ENCODE measurements around the gene PFKFB3.
A peak's percentile ranks its signal among the peaks of the same experiment; 100 is the strongest.
"Not testable (repeated sequence)": the region's sequence is repeated elsewhere in the genome, so short reads cannot be mapped to it uniquely, and the experiment has no call there.

The PFKFB3 gene

DNA sequence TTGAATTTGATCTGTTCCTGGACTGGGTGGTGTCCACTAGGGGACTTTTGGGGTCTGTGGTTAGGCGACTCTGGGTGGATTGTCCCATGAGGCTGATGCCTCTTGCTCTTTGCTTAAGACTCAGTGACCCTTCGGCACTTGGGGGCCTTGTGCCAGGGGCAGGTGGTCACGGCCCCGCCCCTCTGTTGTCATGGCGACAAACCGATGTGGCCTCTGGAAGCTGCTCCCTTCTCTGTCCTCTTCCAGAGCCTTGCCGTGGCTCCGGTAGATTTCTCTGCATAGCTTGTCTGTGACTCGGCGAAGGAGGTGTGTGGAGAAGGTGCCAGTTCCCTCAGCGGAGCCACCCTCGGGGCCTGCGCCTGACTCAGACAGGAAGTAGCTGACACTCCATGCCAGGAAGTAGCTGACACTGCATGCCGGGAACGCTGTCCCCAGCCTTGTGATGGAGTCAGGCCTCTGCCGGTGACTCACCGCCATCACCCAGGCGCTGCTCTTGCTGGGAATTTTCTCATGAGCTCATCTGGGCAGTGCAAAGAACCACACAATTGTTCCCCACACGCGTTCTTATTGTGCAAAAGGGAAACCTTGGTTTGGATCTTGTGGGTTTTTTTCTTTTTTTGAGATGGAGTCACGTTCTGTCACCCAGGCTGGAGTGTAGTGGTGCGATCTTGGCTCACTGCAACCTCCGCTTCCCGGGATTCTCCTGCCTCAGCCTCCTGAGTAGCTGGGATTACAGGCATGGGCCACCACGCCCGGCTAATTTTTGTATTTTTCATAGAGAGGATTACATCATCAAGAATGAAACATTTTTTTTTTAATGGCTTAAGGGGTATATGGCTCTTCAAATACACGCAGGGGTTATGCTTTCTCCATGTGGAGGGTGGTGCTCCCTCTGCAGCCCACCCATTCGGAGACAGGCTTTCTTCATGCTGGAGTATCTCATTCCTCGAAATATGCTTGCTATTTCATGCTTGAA, 72.6 kb downstream of the PFKFB3 start:
- DNase-seq, result peak; percentile 51

DNA sequence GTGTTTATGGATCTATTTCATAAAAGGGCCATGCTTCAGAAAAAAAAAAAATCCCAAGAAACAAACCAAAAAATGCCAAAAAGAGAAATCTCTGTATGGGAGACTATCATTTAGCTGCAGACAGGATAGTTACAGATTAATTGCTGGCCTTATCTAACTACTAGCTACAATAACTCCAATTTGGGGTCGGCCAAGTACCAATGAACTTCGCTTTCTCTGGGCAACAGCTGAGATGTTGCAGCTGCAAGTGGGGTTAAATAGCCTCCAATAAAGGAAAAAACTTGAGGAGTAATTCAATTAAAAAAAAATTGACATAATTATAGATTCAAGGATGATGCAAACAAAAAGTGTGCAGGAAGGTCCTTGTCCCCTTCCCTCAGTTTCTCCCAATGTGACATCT, 73.6 kb downstream of the PFKFB3 start:
- DNase-seq, result no peak

DNA sequence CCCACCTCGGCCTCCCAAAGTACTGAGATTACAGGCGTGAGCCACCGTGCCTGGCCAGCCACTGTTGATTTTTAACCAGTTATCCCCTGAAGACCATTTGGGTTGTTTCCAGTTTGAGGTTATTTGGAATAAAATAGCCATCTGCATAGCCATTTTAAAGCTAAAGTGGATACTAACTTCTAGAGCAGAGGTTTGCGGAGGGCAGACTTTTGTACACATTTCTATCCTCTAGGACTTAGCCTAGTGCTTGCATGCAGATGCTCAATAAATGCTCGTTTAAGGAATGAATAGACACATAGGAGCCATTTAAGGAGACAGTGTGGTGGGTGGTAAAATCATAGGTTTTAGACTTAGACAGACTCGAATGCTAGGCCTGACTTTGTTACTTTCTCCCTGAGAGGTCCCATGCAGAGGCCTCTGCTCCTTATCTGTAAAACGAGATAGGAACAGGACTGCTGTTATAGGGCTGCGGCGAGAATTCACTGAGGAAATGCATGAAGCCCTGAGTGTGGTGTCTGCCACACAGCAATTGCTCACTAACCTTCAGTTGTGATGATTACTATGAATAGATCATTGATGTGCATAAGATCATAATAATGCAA, 75.9 kb downstream of the PFKFB3 start:
- no peak for DNase-seq

DNA sequence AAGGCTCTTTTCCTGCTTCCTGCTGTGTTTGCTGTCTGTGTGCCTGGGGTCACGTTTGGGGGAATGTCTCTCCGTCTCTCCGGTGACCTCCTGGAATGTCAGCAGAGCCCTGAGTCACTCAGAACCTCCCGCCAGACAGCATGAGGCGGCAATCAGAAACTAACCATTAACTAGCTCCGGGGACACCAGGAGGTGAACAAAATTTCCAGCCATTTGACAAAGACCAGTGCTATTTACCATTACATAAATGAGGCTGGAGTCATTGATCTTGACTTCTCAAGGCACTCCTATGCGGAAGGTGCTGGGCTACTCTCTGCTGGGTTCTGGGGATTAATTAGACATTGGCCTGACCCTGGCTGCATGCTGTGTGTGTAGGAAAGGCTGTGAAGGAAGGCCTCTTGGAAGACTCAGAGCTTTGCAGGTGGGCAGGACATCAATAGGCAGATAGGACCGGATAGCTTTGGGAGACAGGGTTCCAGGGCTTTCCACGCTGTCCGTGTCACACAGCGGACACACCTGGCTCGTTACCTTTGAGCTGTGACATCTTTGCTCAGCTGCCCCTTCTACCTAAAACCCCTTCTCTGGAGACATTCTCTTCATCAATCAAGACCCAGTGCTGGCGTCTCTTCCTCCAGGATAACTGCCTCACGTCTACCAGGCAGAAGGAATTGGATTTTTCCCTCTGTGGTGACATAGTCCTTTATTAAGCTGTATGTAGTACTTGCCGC, 77.0 kb downstream of the PFKFB3 start:
- peak; percentile 65 for DNase-seq

DNA sequence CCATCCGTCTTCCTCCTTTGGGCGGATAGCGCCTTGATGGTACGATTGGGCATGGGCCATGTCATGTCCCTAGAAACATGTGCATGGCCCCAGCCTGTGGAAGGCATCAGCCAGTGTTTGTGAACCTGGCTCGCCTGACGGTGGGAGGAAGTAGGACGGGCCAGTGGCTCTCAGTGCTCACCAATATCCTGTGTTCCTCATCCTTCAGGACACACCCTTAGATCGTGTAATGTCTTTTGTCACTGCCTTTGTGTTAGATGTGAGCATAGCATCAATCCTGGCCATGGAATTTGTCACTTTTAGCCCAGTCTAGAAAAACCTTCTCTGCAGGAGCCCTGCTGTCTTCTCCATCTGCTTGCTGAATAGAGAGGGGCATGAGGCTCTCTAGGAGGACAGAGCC, 77.6 kb downstream of the PFKFB3 start:
- no peak for DNase-seq

DNA sequence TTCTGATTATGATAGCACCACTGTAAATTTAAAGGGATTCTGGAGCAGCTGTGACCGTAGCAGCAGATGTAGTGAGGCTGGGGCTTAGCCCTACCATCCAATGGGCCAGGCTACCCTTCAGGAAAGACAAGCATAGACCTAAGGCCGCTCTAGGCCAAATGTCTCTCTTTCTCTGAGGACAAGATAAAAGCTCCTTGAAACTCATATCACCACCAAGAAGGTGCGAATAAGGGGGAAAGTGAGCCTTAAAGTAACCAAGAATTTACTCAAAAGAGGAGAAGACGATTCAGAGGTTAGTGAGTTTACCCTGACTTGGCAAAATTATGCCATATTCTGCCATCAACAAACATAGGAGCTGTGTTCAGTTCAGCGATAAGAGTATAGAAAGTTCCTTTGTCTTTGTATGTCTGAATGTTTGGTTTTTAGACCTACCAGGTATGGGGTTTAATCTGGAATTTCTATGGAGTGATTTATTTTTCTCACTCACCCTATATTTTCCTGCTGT, 79.8 kb downstream of the PFKFB3 start:
- no peak for DNase-seq

DNA sequence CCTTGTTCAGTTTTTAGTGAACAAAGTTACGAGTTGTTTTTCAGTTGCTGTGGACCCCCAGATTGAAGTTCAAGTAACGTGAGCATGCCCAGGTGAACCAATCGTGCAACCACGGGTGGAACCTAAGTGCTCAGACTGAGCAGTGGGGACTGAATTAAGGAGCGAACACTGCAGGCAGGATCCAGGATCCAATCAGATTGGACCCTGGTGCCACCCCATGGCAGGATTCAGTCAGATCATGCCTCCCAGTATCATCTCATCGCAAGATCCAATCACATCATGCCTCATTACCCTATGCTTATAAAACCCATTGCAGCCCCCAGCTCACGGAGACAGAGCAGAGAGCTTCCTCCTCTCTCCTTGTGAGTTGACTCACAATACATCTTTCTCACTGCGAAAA, 80.9 kb downstream of the PFKFB3 start:
- no peak for DNase-seq

DNA sequence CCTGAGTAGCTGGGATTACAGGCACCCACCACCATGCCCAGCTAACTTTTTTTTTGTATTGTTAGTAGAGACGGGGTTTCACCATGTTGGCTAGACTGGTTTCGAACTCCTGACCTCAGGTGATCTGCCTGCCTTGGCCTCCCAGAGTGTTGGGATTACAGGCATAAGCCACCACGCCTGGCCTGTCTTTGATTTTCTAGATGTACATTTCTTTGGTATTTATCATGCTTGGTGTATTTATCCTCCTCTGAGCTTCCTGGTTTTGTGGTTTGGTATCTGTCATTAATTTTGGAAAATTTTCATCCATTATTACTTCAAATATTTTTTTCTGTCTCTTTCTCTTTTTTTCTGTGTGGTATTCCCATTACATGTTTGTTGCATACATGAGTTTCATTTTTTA, 87.9 kb downstream of the PFKFB3 start:
- not testable (repeated sequence) for DNase-seq

DNA sequence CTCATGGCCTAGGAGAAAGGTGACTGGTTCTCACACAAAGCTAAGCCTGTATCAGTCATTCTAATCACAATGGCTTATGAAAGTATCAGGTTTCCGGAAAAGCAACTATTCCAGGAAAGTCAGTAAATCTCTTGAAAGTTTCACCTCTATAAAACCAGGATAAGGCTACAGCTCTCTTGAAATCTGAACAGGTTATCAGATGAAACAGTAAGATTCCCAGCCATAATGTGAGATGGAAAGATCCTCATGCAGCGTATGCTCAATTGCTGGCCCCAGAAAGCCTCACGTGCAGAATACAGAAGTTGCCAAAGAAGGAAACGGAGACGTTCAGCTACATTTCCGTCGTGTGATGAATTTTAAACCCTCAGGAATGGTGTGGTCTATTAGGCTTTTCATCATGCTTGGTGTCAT, 90.0 kb downstream of the PFKFB3 start:
- DNase-seq, result no peak

DNA sequence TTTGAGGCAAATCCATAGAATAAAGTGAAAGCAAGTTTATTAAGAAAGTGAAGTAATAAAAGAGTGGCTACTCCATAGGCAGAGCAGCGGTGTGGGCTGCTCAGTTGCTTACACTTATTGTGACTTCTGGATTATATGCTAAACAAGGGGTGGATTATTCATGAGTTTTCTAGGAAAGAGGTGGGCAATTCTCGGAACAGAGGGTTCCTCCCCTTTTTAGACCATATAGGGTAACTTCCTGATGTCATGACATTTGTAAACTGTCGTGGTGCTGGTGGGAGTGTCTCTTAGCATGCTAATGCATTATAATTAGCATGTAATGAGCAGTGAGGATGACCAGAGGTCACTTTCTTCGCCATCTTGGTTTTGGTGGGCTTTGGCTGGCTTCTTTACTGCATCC, 93.7 kb downstream of the PFKFB3 start:
- not testable (repeated sequence) for DNase-seq

DNA sequence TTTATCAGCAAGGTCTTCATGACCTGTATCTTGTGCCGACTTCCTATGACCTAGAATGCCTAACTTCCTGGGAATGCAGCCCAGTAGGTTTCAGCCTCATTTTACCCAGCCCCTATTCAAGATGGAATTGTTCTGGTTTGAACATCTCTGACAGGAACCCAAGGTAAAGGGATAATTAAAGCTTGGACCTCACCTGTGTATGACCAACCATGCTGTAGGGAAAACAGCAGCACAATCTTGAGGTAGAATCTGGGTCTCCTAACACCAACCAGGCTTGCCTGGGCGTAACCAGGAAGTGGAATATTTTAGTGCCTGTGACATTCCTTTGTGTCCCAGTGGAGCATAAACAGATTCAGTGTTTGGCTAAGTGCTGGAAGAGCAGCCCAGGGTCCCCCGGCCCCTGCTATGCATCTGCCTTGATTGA, 94.1 kb downstream of the PFKFB3 start:
- peak; percentile 43 for DNase-seq

DNA sequence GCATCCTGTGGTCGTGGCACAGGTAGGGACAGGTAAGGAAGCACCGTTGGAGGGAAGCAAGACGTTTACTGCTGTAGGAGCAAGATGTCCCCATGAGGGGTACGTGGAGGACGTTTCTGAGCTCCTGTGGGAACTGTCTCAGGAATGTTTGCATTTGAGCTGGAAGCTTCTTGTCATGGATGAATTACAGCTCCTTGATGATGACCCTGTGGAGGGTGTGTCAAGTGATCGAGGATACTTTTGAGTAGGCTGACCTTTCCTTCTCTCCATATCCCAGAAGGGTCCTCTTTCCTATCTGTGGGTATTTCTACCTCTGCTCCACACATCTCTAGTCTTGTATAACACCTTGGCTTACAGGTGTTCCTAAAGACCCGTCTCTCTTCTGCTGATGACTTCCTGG, 94.8 kb downstream of the PFKFB3 start:
- DNase-seq, result no peak

DNA sequence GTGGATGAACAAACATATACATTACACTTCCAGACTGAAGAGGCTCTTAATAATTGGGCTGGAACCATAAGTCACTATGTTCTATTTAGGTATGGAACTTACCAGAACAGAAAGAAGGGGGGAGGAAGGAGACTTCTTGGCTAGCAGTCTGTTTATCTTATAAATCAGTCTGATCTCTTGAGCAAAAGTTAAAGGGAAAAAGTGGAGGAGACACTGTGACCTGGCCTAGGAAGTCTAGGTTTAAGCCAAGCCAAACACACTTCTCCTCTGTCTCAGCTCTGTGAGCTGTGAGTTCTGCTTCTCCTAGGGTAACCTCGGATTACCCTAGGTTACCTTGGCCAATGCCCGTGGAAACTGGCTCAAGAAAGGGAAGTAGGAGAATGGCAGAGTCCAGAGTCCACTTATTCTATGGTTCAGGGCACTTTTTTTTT, 95.2 kb downstream of the PFKFB3 start:
- DNase-seq, result no peak

DNA sequence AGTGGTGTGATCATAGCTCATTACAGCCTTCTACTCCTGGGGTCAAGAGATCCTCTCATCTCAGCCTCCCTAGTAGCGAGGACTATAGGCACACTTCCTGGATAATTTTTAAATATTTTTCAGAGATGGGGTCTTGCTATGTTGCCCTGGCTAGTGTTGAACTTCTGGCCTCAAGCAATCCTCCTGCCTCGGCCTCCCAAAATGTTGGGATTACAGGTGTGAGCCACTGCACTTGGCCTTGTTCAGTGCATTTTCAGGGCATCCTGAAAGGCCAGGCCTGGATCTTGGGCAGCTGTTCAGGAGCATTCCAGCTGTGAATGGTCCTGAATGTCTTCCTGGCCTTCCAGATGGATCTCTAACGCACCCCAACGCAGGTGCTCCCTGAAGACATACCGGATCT, 95.7 kb downstream of the PFKFB3 start:
- DNase-seq, result no peak

DNA sequence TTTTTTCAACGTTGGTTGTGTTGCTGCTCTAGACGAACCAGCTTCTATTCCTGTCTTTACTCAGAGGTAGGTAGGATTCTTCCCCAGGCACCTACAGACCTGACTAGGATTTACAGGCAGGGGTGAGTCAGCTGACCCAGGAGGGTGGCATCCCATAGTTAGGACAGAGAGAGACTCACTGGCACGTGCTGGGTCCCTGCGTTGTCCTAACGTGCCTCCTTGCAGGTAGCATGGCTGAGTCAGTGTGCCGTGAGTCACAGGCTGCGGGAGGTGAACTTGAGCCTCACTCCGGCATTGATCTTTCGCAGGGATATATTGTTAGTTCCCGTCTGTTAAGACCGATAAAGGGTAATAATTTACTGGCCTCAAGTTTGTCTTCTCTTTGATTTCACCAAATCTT, 96.5 kb downstream of the PFKFB3 start:
- no peak for DNase-seq

DNA sequence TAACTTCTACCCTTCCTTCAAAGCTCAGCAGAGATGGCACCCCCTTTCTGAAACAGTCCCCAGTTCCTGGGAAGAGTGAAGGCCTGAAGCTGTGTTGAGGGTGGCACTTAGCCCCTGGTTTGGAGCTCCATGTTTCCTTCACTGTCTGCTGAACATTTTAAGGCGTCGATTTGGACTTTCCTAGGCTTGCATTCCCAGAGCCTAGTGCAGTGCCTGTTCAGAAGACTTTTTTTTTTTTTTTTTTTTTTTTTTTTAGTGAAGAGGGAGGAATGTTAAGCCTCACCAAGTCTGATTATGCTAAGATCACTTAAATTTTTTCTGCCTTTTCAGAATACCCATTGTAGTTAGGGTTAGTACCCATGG, 97.0 kb downstream of the PFKFB3 start:
- no peak for DNase-seq

DNA sequence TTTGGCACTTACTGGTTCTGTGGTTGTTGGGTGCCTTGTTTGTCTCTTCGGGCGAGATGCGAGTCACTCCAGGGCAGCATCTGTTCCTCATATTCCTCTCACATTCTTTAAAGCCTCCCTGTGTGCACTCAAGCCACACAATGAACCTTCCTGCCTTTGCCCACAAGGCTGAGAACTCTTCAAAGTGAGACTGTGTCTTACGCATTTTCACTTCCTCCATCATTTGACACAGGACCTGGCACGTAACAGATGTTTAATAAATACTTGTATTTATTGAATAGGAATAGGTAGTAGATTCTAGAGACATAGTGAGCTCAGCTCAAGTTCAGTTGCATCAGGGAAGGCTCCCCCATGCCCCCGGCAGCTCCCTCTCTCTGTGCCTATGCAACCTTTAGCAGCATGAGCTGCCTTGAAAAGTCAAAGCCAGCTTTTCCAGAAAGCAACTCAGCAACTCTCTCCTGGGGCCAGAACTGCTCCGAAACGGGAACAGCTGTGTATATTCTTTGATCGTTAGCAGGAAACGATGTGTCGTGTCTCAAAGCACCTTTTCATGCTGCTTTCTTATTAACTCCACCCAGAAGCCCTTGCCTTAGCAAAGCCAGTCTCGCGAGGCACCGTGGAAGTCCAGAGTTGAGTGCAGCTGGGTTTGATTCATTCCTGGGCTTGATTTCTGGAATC, 97.5 kb downstream of the PFKFB3 start:
- DNase-seq, result peak; percentile 33

DNA sequence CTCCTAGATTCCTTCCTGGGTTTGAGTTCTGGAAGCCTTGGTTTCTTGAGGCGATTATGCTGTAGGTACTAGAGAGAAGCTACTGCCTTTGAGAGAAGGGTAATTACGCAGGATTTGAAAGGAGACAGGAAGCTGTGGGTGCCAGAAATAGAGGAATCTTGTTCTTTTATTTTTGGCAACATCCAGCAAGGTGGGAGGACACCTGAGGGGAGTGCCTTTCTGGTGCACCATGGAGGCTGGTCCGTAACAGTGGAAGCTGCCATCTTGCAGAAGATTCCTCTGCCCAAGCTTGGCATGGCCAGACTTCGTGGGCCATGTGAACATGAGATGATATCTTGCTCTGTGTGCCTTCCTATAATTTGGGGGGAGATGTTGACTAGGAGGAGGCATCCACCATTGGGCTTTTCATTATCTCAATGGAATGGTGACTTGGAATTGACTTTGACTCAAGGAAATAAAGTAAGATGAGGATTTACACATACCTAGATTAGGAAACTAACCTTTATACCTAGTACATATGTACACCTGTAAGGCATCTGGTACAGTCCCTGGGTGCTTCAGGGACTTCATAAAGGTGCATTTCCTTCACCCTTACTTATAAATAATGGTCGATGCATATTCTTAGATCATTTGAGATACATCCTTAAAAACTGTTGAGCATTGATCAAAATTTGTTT, 98.2 kb downstream of the PFKFB3 start:
- no peak for DNase-seq

DNA sequence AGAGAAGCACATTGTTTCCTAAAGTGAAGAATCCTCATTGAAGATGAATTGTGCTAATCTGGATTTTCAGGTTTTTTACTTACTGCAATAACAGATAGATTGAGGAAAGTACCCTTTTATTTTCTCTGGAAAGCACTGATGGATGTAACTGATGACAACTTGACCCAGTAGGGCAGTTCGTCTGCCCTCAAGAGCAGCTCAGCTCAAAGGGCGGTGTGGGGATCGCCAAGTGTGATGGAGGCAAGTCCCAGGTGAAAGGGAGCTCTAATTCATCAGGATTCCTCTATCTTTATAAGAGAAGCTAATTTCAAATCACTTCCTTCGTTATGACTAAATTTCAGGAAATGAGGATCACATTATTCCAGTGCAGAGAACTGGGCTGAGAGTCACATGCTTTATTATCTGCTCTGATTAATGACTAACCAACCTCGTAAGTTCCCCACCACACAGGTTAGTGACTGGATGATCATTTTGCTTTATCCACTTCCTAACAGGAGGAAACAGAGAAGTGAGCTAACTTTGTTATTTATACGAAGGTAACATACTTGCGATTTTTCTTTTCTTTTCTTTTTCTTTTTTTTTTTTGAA, 98.8 kb downstream of the PFKFB3 start:
- DNase-seq, result no peak

Data from eye (tissue), 1 donor.